Measurements from ENCODE around the gene MACROD2. TPM values are rescaled to one million over a fixed set of nuclear protein-coding genes. Genes with fewer than 3 reads are reported as not detected.

Gene MACROD2
- total RNA-seq, 6 experiments from 2014 or later: 0.05 to 0.57 (median 0.11) TPM; not detected in 1

DNA sequence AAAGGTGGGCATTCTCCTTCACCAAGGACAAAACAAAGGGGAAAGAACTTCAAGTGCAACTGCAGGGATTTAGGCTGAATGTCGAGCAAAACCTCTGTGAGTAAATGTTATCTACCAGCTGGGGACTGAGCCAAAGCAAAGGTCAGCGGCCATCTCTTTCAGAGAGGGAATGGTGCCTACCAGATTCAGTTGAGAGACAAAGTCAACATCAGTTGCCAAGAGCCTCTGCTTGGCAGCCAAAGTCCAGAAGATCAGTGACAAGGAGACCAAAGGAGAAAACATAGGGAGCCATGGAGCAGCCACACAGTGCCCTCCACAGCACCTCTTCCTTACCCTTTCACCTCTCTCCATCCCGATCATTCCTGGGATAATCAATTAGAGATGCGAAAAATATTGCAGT, 2105.5 kb downstream of the MACROD2 start:
- Mint-ChIP-seq H3K4me3 (no peak overlapping the region), H3K9me3 (peaks cover 54% of the 10 kb centered on the region), H3K27ac (no peak overlapping the region), H3K27me3 (ENCODE audit: insufficient read depth) (no peaks in the 10 kb centered on the region), H3K36me3 (ENCODE audit: low read depth) (no peaks in the 10 kb centered on the region), H3K4me1 (ENCODE audit: low read depth) (no peaks in the 10 kb centered on the region)
- TF ChIP-seq, protein P1, sequence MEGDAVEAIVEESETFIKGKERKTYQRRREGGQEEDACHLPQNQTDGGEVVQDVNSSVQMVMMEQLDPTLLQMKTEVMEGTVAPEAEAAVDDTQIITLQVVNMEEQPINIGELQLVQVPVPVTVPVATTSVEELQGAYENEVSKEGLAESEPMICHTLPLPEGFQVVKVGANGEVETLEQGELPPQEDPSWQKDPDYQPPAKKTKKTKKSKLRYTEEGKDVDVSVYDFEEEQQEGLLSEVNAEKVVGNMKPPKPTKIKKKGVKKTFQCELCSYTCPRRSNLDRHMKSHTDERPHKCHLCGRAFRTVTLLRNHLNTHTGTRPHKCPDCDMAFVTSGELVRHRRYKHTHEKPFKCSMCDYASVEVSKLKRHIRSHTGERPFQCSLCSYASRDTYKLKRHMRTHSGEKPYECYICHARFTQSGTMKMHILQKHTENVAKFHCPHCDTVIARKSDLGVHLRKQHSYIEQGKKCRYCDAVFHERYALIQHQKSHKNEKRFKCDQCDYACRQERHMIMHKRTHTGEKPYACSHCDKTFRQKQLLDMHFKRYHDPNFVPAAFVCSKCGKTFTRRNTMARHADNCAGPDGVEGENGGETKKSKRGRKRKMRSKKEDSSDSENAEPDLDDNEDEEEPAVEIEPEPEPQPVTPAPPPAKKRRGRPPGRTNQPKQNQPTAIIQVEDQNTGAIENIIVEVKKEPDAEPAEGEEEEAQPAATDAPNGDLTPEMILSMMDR (IDR thresholded peaks at IDR 0.05): no peak
- no peak for DNase-seq

Other genes with a start within 250 kb of the MACROD2 start
- 10 to 100 TPM; 12.6 to 14.8 (median 14.2) TPM for gene ESF1, start 210.6 kb upstream of the MACROD2 start, total RNA-seq (2021; fragmentation: NEBNext Ultra II Directional; extraction: Animal tissue kit (Norgen Biotek cat#: 25700))
- gene NDUFAF5, start 210.5 kb upstream of the MACROD2 start, total RNA-seq (2021; fragmentation: NEBNext Ultra II Directional; extraction: Animal tissue kit (Norgen Biotek cat#: 25700)): 10 to 100 TPM; 15.3 to 21.9 (median 18.0) TPM
- under 1 TPM in 1 of 6 experiments, not detected in 5; 0.85 TPM for gene SEL1L2, start 4.9 kb upstream of the MACROD2 start, total RNA-seq (2021; fragmentation: NEBNext Ultra II Directional; extraction: Animal tissue kit (Norgen Biotek cat#: 25700))